Right renal cortex interstitium (tissue), 3 donors: ENCODE data around the gene C1QTNF1. TPM values are rescaled to one million over a fixed set of nuclear protein-coding genes. Genes with fewer than 3 reads are reported as not detected.

Source experiments
- DNase-seq, 3 donors: peaks; one replicate each; pipeline ENCODE4 v3.0.0-alpha.2; 2013; ENCODE audit warnings: low read depth in 3 of 3, low spot score in 2 of 3
- polyA plus RNA-seq, 3 donors: library from polyadenylated mRNA; unstranded; fragments of 120-200 nt; gene quantifications; one replicate each; pipeline ENCODE4 v1.2.1, GENCODE V29; 2013; ENCODE audit not compliant: insufficient read length in 3 of 3

C1QTNF1 gene
- polyA plus RNA-seq, 3 donors = 1.5 to 2.7 (median 2.5) TPM

DNA sequence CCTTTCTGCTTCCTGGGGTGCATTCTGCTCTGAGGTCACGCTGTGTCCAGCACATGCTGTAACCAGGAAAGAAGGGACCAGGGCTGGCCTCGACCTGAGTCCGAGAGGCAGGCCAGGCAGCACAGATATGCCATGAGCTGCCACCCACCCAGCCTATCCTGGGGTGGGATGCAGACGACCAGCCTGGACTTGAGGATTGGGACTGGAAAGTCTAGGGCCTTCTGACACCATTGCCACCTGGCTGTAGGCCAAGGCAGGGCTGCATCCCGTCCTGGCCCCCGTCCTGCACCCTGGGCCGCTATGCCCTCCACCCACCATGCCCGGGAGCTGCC, 65.0 kb downstream of the C1QTNF1 start:
- DNase-seq = no peak

DNA sequence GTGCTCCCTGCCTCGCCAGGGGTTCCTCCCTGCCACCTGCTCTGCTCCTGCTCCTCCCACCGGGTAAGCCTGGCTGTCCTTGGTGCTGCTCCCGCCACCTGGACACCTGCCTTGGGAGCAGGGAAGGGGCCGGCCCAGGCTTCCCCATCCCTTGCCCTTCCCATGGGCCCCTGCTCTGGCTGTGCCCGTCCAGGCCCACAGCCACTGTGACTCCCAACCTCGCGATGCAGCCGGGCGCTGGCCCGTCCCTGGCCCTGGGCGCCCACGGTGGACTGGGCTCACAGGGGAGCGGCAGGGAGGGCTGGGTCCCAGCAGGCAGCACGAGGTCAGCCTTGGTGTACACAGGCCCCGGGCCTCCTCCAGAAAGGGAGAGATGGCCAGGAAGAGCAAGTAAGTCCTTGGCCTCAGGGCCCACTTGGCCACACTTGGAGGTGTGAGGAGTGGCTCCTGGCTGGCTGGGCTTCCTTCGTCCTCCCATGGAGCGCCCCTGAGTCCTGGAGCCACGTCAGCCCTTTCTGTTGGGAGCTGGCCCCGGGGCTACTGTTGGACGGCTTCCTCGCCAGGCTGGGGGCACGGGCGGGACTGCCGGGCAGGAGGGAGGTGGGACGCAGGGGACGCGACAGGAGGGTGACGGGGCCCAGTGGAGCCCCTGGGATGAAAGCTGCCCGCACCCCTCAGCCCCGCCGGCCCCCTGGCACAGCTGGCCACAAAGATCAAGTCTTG, 65.9 kb downstream of the C1QTNF1 start:
- no peak for DNase-seq

DNA sequence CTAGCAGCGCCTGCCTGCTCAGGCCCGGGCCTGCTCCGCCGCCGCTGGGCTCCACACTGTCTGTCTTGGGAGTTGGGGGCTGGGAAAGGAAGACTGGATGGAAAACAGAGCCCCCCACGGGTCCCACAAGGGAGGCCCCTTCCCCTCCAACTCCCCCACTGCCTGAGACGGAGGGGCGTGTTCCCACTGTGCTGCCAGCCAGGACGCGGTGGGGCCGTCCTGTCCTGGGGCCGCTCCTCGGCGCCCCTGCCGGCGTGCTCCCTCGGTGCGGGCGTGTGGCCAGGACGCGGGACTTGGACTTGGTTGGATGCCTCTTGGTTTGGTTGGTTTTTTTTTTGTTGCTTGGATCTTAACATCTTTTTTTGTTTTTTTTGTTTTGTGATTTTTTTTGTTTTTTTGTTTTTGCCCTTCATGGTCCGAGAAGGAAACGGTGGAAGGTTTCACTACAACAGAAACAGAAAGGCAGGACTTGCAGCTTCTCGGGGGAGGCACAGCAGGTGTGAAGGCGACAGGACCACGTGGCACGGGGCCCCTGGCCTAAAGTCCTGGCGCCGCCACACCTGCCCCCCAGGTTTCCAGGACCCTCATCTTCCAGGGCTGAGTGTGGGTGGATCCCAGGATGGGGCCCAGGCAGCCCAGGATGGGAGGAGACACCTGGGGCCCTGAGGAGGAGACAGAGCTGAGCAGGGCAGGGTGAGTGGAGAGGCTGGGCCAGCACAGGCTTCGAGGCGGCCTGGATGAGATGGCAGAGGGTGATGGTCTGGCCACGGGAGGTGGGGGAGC, 66.7 kb downstream of the C1QTNF1 start:
- no peak for DNase-seq

DNA sequence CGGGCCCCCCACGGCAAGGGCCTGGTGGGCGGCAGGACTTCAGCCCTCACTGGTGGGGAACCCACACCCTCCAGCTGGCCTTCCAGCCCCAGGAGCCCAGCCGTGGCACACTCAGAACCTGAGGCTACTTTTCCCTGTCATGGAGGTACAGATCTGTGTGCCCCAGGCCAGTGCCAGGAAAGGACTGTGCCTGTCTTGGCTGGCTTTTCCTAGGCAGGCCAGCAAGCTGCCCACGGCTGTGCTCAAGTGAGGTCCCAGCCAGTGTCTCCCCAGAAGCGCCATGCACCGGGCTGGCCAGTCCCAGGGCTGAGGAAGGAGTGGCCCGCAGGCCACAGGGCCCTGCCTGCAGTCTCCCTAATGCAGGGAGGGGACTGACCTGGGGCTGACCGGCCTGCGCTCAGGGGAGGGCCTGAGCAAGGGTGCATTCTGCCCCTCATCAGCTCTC, 67.3 kb downstream of the C1QTNF1 start:
- DNase-seq = no peak

DNA sequence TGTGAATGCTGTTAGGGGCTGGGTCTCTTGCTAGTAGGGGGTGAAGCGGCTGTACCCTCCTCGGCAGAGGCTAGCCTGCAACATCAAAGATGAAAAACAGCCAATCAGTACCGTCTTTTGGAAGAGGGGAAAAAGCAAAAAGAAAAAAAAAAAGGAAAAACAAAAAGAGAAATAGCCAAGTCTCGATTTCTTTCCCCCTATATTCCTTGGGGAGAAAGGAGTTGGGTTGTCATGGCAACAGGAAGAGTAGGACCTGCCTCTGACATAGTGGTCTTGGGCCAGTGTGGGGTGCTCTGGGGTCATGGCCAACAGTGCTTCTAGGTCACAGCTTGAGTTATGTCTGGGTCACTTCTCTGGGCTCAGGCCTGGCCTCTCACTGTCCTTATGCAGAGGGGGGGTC, 68.6 kb downstream of the C1QTNF1 start:
- DNase-seq = no peak

DNA sequence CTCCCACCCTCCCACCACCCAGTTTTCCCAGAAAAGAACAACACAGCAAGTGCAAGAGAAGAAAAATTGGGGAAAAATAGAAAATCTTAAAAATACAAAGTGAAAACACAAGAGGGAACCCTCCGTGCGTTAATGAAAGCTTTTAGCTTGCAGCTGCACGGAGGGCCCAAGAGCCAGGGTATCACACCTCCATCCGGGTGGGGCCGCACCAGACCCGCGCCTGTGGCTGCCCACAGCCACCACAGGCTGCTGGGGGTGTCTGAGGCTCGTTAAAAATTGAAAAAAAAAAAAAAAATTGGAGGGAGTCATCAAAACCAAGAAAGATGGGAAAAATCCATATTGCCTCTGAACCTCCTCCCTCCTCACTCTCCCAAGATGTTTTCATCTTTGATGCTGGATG, 69.3 kb downstream of the C1QTNF1 start:
- no peak for DNase-seq

DNA sequence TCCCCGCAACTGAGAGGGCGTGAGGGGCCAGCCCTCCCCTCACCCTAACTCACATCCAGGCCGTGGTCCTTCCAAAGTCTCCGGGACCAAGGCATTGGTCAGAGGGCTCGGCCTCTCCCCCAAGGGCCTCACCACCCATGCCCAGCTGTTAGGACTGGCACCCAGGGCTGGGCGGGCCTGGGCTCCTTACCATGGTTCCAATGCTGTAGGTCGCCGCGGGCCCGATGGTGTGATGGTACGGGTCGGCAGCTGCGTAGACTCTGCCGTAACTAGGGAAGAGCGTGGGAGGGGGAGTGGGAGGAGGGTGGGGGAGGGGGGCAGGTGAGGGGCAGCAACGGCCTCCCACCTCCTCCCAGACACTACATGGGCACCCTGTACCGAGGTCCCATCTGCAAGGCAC, 70.3 kb downstream of the C1QTNF1 start:
- DNase-seq = no peak

DNA sequence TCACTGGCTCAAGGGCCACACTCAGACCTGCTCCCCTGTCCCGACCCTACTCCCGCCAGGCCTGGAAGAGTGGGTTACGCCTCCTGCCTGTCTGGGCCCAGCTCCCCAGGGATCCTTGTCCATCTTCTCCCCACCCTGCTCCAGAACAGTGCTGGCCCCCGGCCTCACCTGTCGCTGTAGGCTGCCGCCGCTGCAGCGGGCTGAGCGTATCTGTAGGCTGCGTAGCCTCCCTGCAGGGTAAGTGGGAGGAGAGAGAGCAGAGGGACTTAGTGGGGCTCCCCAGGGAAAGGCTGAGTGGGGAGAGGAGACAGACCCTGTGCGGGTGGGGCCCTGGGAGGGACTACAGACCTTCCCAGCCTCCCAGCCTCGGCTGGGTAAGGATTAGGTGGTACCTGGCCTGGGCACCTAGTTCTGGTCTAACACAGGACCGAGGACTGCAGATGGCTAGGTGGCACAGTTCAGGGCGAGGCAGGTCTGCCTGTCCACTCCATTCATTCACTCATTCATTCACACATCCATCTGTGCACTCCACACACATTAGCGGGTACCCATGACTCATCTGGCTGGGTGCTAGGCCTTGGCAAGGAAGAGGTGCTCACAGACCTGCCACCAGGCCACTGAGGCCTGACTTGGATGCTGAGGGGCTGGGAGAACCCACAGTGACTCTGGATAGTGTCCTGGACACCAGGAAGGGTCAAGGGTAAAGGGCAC, 71.5 kb downstream of the C1QTNF1 start:
- DNase-seq = no peak

DNA sequence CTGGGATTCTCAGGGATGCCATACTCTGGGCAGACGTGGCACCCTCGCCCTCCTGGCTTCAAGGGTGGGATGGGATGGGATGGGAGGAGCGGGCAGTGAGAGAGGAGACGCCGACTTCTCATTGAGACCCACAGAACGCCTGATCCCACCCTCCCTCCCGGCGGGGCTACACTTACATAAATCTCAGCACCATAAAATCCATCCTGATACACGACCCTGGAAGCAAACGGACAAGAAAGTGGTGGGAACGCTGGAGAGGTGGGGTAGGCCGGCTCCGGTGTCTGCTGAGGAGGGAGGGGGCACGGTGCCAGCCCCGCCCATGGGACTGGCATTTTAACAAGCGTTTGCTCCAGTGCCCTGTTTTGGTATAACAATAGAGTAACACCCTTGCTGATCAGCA, 72.5 kb downstream of the C1QTNF1 start:
- DNase-seq = no peak

DNA sequence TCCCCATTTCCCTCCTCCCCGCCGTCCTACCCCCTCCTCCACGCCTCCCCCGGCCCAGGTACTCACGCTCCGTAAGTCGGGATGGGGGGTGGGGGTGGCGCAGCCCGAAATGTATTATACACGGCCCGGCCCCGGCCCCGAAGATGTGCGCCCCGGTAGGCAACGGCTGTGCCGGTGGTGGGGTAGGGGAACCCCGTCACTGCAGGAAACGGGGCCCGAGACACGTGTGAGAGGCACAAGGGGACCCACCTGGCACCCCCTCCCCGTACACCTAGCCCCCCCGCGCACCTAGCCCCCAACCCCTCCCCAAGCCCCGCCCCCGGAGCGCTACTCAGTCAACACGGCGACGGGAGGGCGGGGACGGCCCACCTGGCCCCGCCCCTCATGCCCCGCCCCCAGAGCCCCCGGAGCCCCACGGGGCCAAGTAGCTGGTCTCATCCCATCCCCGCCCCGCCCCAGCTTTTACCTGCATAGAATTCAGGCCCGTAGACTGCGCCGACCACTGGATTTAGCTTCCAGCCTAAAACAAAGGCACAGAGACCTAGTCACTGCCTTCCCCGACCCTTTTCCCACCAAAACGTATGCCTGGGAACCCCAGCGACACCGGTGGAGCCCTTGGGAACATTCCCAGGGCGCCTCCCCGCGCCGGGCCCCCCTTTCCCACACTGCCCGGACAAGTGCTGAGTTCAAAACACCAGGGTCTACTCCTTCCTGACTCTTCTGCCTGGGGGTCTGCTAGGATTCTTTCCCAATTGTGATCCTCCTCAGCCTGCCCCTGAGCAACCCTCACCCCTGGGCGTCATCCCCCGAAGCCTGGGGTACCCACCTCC, 73.5 kb downstream of the C1QTNF1 start:
- DNase-seq = no peak

DNA sequence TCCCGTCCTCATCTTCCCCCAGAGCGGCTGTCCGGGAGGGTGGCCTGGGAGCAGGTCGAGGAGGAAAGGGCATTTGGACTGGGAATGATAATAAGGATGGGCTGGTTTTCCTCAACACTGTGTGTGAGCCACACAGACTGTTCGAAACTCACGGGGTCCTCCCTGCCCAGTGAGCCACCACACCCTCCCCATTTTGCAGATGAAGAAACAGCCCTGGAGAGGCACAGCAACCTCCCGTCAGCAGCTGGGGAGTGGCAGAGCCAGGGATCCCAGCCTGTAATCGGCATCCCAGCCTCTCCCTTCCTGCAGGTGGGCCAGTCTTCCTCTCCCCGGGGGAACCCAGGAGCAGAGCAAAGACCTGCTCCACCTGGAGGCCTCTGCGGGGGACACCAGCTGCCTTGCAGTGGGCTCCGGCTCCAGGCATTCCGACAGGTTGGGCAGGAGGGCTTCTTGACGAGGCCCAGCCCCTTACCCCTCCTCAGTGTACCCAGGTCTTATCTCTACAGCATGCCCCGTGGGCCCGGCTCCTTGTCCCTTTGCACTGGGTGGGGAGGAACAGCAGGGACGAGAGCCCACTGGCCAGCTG, 74.4 kb downstream of the C1QTNF1 start:
- no peak for DNase-seq

Other genes starting within 250 kb of the C1QTNF1 start
- 10 to 100 TPM; 21.1 to 24.3 (median 21.8) TPM for gene CYTH1, start 241.9 kb upstream of the C1QTNF1 start, polyA plus RNA-seq
- 10 to 100 TPM; 32.8 to 39.4 (median 38.6) TPM for gene USP36, start 183.4 kb upstream of the C1QTNF1 start, polyA plus RNA-seq
- under 1 TPM in 2 of 3 donors, not detected in 1; 0.07 to 0.24 TPM for gene CEP295NL, start 121.0 kb upstream of the C1QTNF1 start, polyA plus RNA-seq
- 100 to 1,000 TPM; 143 to 162 (median 143) TPM for gene TIMP2, start 98.8 kb upstream of the C1QTNF1 start, polyA plus RNA-seq
- 100 to 1,000 TPM; 100 to 126 (median 115) TPM for gene LGALS3BP, start 44.2 kb upstream of the C1QTNF1 start, polyA plus RNA-seq
- gene CANT1, start 14.4 kb upstream of the C1QTNF1 start, polyA plus RNA-seq = 10 to 100 TPM; 38.7 to 45.1 (median 39.2) TPM
- 10 to 100 TPM in 2 of 3 donors, 1 to 10 TPM in 1; 6.9 to 17.1 (median 14.9) TPM for gene ENGASE, start 50.7 kb downstream of the C1QTNF1 start, polyA plus RNA-seq